Stimulated activated CD8-positive, alpha-beta memory T cell treated with anti-CD3 and anti-CD28 coated beads, Interleukin-7, amount 100 ng/mL, for 4 hours (primary cell): ENCODE measurements around the gene ALDH3B1.

Source experiments
- DNase-seq, 2 donors: peaks; one replicate each; pipeline ENCODE4 v3.0.0-alpha.2; 2020; ENCODE audit warnings: low read depth in 2 of 2

The ALDH3B1 gene

GRCh38 chr11:68031144-68031464 lies 21.0 kb downstream of the ALDH3B1 start:
- DNase-seq = no peak

- DNase-seq = no peak
Observed at GRCh38 chr11:68032003-68032402, 21.9 kb downstream of the ALDH3B1 start.

DNA sequence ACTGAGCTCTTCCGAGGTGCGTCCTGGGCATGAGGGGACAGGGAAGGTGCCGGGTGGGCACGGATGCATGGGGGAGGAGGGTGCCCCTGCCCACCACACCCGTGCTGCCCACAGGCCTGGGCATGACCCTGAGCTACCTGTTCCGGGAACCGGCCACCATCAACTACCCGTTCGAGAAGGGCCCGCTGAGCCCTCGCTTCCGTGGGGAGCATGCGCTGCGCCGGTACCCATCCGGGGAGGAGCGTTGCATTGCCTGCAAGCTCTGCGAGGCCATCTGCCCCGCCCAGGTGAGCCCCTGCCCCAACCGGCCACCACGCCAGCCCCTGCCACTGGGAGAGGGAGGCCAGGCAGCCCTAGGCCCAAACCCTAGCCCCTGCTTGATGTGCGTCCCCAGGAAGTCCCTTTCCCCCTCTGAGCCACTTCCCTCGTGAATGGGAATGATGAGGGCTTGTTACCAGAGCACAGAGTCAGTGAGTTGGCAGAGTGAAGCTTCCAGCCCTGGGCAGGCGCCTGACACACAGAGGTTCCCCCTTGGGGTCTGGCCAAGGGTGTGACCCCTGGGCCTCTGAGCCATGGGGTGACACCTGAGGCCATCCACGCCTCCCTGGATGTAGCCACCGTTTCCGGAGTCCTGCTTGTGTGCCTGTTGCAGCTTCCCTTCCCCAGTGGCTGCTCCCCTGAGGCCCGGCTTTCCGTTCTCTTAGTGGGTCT lies 23.0 kb downstream of the ALDH3B1 start:
- no peak for DNase-seq

DNA sequence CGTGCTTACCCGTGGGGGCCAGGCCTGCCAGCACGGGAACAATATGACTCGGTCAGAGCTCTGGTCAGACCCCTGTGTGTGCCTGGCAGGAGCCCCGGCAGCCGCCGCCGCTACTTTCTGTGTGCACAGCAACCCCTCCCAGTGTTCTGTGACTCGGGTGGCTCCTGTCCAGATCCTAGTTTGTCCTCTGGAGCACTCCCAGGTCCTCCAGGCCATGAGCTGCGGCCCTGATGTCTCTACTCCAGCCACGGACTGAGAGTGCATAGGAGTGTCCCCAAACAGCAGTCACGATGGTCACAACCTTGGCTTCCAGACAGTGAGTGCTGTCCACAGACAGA lies 23.6 kb downstream of the ALDH3B1 start:
- DNase-seq = no peak

DNA sequence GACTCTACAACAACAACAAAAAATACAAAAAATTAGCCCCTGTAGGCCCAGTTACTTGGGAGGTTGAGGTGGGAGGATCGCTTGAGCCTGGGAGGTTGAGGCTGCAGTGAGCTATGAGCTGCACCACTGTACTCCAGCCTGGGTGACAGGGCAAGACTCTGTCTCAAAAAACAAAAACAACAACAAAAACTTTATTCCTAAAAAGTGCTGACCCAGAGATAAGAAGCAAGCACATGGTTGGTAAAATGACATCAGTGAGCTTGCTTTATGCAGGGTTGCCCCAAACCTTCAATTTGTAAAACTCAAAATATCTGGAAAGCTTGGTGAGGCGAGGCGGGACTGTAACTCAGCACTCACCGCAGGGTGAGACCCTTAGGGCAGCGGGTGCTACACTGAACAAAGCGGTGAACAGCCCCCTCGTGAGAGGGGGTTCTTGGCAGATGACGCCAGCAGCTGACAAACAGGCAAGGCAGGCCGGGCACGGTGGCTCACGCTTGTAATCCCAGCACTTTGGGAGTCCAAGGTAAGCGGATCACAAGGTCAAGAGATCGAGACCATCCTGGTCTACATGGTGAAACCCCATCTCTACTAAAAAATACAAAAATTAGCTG lies 25.2 kb downstream of the ALDH3B1 start:
- DNase-seq = no peak

DNA sequence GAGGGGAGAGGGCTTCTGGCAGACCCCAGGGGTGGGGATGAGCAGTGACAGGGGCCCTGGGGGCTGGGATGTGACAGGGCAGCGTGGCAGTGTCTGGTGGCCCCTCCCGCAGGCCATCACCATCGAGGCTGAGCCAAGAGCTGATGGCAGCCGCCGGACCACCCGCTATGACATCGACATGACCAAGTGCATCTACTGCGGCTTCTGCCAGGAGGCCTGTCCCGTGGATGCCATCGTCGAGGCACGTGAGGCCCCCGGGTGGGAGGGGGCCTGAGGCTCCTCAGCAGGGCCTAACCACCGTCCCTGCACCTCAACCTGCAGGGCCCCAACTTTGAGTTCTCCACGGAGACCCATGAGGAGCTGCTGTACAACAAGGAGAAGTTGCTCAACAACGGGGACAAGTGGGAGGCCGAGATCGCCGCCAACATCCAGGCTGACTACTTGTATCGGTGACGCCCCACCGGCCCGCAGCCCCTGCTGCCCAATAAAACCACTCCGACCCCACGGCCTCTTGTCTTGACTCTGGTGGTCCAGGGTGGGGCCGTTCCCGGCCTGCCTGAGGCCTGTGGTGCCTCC lies 26.1 kb downstream of the ALDH3B1 start:
- no peak for DNase-seq

DNA sequence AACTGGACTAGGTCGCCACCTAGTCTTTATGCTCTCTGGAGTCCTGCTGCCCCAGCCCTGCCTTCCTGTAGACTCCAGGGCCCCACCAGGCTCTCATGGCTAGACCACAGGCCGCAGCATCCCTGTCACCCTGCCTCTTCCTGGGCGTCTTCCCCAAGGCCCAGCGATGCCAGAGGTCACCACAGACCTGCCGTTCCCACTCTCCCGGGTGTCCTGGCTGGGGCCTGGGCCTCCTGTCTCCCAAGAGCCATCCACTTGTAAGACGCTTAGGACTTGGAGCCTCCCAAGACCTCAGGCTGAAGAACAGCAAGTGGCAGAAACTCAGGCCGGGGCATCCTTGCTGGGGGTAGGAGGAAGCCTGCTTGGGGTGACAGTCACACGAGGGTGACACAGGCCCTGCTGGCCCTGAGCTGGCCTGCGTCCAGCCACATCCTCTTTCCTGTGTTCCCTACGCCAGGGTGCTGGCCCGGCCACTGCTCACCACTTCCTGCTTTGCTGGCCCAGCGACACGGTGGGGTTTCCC lies 26.7 kb downstream of the ALDH3B1 start:
- DNase-seq = peak in 1 of 2 donors; percentile 20

DNA sequence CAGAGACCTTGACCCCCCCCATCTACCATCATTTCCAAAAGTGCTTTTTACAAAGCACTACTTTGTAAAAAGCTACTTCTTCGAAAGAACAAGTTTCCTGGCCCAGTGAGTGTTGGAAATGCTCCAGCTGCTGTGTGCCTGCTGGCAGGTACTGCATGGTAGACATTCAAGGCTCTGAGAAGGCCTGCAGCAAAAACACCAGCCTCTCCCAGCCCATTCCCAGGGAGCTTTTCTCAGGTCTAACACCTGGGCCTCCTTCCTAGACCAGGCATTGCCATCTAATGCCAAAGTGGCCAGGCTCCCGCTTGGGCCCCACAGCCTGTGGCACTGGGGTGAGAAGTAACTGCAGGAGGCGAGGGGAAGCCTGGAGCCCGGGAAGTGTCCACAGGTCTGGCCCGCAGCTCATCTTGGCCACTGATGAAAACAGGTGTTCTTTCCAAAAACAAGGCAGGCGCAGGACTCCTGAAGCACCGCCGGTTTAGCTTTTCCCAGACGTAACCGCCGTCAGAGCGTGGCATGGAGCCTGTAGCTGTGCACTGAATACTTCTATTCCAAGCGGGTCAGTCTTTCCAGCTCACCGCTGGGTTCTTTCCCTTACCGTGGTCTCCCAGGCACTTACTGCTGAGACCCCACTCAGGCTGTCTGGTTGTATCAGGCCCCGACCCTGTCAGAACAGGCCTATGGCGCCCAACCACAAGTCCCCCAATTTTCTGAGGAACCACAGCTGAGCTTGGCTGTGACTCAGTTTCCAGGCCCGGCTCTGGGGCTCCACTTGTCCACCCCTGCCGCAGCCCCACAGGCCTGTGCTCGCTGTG lies 27.5 kb downstream of the ALDH3B1 start:
- no peak for DNase-seq

GRCh38 chr11:68038226-68038717 lies 28.1 kb downstream of the ALDH3B1 start:
- no peak for DNase-seq

- DNase-seq = peak in 1 of 2 donors; percentile 50
Observed at GRCh38 chr11:68038718-68039525, 28.8 kb downstream of the ALDH3B1 start, which contains the start of gene TCIRG1. Gene TCIRG1 (plus strand): TSS chr11:68039025. CDS start chr11:68041272, 2,247 bp downstream.

GRCh38 chr11:68039526-68040086 lies 29.5 kb downstream of the ALDH3B1 start:
- DNase-seq = no peak

DNA sequence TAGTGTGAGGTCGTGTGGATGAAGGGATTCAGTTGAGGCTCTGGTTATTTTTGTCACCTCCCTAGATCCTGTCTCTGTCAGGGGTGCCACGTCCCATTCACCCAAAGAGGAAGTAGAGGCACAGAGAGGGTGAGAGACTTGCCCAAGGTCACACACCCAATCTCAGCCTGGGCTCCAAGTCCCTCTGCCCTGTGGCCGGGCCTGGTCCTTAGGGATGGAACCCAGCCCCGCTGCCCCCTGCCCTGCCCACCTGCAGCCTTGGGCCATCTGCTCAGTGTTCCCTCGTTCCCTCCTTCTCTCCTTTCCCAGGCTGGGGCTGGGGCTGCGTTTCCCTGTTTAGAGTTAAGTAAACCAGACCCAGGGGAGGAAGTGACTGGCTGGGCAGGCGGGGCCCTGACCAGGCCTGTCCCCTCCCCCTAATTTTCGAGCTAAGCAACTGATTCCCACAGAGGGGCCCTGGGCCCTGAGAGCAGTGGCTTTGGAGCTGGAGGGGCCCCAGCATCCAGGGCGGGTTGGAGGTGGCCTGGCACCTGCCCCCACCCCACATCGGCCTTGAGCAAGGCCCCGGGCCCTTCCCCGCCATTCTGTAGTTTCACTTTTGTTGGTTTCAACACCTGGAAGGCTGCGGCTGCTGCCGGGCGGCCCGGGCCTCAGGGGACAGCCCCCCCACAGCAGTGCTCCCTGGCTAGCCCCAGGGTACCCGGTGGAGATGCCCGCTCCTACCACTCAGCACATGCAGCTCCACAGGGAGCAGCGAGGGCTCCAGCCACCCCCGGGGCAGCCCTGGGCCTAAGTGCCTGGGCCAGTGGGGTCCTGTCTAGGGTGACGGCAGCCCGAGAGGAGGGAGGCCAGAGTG lies 30.2 kb downstream of the ALDH3B1 start:
- DNase-seq = no peak

DNA sequence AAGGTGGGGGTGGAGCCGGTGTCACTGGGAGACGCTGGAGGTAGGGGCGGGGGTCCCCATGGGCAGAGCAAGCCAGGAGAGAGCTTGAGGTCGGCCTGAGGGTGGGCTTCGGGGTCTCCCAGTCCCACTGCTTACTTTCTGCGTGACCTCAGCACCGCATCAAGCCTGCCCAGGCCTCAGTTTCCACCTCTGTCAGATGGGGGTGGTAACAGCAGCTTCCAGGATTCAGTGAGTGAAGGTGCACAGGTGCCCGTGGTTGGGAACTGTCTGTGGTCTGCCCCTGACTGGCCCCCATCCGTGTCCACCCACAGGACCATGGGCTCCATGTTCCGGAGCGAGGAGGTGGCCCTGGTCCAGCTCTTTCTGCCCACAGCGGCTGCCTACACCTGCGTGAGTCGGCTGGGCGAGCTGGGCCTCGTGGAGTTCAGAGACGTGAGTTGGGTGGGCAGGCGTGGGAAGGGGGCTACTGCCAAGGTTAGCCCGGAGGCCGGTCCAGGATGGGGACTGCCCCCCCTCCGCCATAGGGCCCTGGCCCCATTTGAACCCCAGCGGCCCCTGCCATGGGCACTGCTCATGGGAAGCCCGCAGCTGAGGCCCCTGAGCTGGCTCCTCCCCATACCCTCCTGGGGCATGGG lies 30.9 kb downstream of the ALDH3B1 start:
- DNase-seq = no peak

GRCh38 chr11:68041617-68042218 lies 31.6 kb downstream of the ALDH3B1 start:
- DNase-seq = no peak

- no peak for DNase-seq
Observed at GRCh38 chr11:68042219-68043028, 32.3 kb downstream of the ALDH3B1 start.

GRCh38 chr11:68043029-68043348 lies 32.9 kb downstream of the ALDH3B1 start:
- no peak for DNase-seq

GRCh38 chr11:68043349-68044144 lies 33.4 kb downstream of the ALDH3B1 start:
- no peak for DNase-seq
